Activated naive CD4-positive, alpha-beta T cell treated with Interleukin-2 at 50 U/mL for 16 hours (primary cell): Measurements from ENCODE around the gene GHRL.

Source experiments
- DNase-seq: peaks from one replicate; pipeline ENCODE4 v3.0.0-alpha.2; 2020

GHRL gene

DNA sequence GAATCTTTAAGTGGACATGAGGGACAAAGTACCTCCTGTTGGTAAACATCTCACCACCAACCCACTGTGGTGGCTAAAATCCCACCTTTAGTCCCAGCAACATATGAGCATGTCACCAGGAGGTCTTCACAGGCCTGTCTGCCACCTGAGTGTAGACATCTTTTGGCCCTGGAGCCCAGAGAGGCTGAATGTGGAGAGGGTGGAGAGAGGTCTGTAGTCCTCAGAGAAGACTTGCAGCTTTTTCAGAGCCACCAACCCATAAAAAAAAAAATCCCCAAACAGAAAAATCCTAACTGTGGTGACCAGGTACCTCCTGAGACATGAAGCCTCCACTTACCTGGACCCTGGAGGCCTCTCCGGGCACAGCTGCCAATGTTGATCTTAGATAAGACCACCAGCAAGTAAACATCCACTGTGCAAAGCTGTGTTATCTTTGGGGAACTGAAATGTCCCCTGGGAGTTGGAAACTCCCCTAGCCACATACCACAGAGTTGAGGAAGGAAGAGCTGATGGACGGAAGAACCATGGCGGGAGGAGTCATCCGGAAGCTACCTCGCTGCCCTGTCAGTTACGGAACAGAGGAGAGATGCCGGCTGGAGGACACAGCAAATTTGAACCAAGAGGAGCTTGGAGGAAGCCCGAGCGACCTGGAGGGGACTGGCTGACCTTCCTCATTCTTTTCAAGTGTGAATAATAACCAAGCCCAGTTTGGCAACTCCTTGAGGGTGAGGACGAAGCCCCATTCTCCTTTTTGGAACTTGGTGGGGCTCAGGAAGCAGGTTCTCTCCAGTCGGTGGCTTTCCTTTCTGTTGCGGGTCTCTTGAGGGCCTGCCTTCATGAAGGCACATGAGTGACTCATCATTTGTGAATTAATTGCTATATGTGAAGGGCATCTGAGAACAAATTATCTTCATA, at the start of gene GHRL:
Gene GHRL, minus strand, starts transcription at position 443 of the 915 bp plus-strand sequence. CDS start 2,767 bp downstream, outside the sequence.
- DNase-seq: no peak

DNA sequence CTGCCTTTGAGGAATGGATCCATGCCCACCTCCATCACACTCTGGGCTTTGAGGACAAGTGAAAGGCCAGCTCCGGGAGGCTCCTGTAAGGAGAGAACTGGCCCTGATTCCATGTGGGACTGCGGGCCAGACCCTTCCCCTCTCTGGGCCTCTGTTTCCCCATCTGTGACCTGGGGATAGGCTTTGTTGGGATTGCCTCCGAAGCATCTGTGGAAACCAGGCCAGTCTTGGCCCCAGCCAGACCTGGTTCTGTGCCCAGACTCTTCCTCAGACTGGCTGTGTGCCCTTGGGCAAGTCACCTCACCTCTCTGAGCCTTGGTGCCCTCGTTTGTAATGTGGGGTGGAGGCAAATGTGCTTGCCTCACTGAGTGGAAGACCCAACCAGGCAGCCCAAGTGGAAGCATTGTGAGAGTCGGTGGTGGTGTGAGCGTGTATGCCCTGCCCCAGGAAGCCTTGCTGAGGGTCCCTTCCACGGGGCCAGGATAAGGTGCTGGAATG, 49.2 kb upstream of the GHRL start:
- DNase-seq: no peak

- DNase-seq: no peak
Measured at GRCh38 chr3:10340476-10340875, 47.7 kb upstream of the GHRL start.

DNA sequence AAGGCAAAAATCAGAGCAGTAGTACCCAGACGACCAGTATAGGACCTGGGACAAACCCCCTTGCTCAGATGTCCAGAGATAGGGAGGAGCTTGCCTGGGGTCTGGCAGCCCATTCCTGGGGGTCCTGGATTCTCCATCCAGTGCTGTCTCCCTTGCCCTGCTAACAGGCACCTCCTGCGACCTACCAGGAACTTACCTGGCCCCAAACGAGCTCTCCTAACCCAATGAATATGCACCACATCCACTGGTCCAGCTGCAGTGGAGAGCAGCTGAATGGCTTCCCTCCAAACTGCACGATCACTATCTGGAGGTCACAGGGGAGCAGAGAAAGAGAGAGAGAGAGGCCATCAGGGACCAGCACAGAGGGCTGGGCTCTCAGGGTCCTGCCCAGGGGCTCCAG, 47.3 kb upstream of the GHRL start:
- no peak for DNase-seq

DNA sequence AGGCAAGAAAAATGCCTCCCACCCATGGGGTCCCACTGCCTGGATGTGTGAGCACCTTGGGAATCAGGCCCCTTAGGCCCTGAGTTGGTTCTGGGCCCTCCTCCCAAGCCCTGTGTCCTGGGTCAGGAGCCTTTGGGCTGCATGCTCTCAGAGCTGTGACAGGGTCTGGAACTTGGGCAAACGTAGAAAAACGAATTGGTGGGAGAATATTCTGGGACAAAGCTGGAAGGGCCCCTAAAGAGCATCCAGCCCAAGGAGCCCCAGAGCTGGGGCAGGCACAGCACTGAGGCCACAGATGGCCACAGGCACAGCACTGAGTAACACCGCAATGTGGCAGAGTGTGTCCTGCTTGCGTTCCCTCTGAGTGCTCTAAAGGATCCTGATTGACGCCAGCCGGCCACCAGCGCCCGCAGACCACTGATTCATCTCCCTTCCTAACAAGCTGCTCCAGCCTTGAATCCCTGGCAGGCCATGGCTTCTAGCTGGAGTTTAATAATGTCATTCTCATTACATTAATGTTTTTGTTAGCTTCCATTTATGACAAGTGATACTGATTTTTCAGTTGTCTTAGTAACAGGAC, 46.7 kb upstream of the GHRL start:
- no peak for DNase-seq

DNA sequence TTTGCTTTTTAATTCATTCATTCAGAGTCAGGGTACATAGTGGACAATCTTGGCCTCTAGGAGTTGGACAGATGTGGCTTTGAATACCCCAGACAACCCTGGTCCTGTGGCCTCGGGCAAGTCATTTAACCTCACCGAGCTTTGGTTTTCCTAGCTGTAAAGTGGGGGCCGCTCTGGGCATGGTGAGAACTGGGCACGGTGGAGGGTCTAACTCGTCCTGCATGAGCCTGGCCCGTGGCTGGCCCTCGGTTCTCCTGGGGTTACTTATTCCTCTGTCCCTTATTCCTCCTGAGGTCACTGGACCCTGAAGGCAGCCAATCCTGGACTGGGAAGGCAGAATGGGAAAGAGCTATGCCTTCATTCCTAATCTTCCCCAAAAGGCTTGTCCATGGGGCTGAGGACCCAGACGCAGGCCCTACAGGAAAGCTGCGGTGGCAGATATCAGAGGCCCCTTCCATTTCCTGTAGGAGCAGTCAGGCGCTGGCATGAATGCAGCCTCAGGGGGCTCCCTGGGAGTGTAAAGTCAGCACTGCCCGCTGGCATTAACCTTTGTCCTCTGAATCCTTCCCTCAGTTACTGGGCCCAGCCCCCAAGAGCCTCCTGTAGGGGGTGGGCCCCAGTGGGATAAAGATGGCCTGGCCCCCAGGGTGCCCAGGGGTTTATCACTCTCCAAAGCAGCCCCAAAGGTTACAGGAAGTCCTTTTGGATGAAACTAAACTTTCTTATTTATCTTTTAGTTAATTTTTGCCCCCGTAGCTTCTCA, 46.0 kb upstream of the GHRL start:
- DNase-seq: no peak

GRCh38 chr3:10338164-10338470, 45.4 kb upstream of the GHRL start:
- no peak for DNase-seq

DNA sequence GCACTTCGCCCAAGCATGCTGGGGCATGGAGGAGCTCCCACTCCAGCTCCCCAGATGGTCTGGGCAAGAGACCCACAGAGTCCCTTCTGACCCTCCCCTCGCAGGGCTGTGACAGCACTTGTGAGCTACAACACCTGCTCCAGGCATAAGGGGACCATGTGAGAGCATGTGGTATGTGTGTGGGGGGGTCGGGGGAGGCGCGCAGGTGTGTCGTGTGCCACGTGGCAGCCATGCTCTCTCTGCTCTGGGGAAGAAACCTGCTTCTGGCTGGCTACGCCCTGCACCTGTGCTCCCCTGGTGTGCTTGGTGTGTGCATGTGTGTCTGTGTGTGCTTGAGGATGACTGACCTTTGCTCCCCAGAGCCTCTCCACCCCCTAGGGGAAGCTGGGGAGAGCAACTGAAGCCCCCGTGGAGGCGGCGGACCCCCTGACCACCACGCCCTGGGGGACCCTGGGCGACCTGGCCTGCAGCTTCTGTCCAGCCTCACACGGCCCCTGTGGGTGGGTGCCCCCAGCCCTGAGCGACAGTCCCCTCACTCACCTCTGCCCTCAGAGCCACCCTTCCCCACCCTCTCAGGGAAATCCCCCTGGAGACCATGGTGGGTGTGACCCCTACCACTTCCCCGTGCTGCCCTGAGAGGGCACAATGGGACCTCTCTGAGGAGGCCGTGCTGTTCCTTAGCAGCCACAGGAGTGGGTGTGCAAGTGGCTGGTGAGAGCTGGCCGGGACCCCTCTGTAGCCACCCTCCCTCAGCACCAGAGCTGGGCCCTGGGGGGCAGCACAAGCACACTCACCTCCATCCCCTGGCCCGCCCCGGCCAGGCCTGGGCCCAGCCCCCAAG, 44.8 kb upstream of the GHRL start:
- no peak for DNase-seq

- no peak for DNase-seq
Measured at GRCh38 chr3:10336761-10337160, 44.0 kb upstream of the GHRL start.

GRCh38 chr3:10335871-10336622, 43.3 kb upstream of the GHRL start:
- DNase-seq: no peak

GRCh38 chr3:10335190-10335738, 42.5 kb upstream of the GHRL start:
- no peak for DNase-seq

DNA sequence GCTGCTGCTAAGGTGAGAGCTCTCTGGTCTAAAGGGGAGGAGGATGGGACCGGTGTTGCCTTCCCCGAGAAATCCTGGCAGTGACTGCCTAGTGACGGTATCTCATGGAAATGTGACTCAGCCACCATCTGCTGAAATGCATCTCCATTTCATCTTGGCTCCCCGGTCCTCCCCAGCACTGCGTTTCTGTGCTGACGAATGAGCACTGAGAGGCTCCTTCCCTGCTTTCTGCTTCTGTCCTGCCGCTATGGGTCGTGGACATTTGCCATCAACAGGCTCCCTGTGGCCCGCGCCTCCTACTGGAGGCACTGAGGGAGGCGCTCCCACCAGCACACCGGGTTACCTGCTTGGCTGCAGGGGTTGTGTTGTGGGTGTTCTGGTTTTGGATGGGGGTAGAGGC, 41.7 kb upstream of the GHRL start:
- DNase-seq: no peak

- DNase-seq: no peak
Measured at GRCh38 chr3:10334042-10334441, 41.3 kb upstream of the GHRL start.

DNA sequence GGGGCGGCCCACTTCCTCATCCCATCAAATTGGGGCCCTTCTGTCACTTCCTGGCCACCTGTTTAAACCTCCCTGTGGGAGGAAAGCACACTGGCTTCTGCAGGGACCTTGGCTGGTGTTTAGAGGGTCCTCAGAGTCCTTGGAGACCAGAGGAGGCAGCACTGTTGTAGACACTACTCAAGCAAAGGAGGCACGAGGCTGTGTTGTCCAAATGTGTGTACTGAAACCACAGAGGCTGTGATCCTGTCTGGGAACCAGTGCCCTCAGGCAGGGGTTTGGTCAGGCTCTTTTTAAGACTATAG, 40.6 kb upstream of the GHRL start:
- DNase-seq: no peak

DNA sequence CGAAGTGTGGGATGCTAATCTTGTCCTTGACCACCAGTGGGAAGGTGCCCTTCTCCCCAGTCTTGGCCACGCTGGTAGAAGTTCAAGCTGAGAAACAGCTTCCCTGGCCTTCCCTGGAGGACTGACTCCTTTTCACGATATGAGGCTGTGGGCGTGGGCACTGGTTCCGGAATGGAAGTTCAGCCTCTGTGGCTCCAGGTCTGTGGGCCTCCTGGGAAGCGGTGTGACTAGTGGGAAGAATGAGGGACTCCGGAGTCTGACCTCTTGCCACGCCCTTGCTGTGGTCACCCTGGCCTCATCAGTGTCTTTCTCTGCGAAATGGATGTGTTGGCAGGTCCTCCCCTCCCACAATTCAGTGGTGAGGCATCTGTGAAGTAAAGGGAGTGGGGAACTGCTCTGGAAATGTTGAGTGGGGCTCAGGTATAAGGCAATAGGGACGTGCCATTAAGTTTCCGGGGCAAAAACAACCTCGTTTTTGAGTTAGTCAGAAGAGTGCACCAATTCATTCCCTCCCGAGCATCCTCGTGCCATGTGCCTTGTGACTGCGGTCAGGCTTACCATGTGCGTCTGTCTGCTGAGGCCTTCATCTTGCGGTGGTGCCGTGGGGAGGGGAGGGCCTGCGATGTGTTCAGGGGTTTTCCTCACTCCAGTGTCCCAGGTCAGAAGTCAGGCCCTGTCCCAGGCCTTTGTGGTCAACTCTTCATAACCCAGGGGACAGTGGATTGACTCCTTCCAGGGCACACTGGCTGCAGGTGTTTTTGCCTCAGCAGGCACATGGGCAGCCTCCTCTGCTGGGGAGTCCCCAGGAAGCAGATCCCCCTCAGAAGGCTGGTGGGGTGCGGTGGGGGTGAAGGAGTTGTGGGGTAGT, 40.0 kb upstream of the GHRL start:
- DNase-seq: no peak

DNA sequence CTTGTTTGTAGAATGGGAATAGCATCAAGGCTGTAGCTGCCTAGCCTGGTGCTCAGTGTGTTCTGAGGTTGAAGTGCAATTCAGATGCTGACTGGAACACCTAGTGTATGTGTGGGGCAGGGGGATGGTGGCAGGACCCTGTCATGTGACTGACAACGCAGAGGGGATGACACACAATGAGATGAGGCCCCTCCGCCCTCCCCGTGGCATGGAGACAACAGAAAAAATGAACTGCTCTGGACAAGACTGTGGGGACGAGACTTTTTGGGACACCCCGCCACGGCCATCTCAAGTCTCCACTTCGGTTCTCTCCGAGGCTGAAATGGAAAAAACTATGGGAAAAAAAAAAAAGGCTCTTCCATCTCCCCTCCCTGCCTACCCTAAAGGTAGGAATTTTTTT, 38.6 kb upstream of the GHRL start:
- no peak for DNase-seq

GRCh38 chr3:10330319-10330718, 37.6 kb upstream of the GHRL start:
- no peak for DNase-seq

- no peak for DNase-seq
Measured at GRCh38 chr3:10329495-10330015, 36.8 kb upstream of the GHRL start.

DNA sequence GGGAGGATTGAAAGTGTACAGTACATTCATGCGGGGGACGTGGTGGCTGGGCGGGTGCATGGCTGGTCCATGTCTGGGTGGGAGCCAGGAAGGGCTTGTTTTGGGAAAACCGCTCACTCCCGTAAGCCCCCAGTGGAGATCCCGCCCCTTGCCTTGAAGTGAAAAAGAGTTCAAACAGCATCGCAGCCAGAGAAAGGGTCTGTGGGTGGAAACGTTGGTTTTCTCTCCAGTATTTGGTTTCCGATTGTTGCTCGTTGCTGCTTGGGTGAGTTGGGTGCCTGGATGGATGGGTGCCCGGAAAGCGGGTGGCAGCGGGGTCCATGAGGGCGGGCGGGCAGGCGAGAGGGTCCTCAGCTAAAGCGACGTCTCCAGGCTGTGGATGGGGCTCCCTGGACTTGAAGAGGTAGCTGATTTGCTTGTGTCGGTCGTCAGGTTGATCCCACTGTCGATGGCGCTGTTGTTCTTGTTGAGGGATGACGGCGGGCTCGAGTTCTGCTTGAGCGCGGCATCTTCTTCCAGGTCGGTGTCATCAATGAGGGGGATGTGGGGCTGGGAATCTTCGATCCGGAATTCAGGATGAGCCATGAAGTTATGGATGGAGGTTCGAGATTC, 35.8 kb upstream of the GHRL start:
- no peak for DNase-seq

DNA sequence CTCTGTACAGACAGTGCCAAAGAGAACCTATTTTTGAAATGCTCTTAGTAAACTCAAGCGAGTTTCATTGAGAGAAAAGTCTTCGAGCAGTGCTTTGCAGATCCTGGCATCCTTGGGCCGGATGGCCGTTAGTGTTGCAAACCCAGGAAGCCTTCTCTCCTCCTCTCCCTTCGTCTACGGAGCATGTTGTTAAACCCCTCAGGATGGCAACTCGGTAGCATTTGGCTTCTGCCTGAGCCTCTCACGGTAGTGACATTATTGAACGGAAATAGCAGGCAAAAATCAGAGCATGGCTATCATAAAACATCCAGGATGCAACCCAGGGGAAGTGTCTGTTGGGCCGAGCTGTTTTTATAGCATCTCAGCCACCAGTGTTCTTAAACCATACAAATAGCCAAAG, 34.8 kb upstream of the GHRL start:
- DNase-seq: no peak
